KMS-11 (cell line): ENCODE data around the gene ENPP6.

Source experiments
- H2AFZ ChIP-seq: fragments of 200-600 bp; sonication (generic); 2 replicates; pipeline ENCODE4 v1.6.1; 2016; ENCODE audit warnings: antibody characterized with exemption, mixed run types, low read depth
- H3K27ac ChIP-seq: fragments of 200-600 bp; sonication (generic); 2 replicates; pipeline ENCODE4 v1.6.1; 2016; ENCODE audit warnings: mild to moderate bottlenecking, mixed run types
- H3K27me3 ChIP-seq: fragments of 200-600 bp; sonication (generic); 2 replicates; pipeline ENCODE4 v1.6.1; 2017; ENCODE audit warnings: mild to moderate bottlenecking, low read depth, mixed run types, moderate library complexity; ENCODE audit not compliant: insufficient read depth
- H3K36me3 ChIP-seq: fragments of 200-600 bp; sonication (generic); 2 replicates; pipeline ENCODE4 v1.6.1; 2017; ENCODE audit warnings: mild to moderate bottlenecking, mixed run types; ENCODE audit not compliant: insufficient read depth
- H3K4me1 ChIP-seq: fragments of 200-600 bp; sonication (generic); 2 replicates; pipeline ENCODE4 v1.6.1; 2016; ENCODE audit warnings: mild to moderate bottlenecking, low read depth, mixed run types; ENCODE audit not compliant: poor library complexity, severe bottlenecking
- H3K4me2 ChIP-seq: fragments of 200-600 bp; sonication (generic); 2 replicates; pipeline ENCODE4 v1.7.0; 2016; ENCODE audit warnings: mild to moderate bottlenecking, mixed run types
- H3K4me3 ChIP-seq: fragments of 200-600 bp; sonication (generic); IDR thresholded peaks from 2 replicates; pipeline ENCODE4 v1.6.1; 2017; ENCODE audit warnings: low read depth, low read length, mixed read lengths; ENCODE audit not compliant: insufficient read depth
- H3K79me2 ChIP-seq: fragments of 200-600 bp; sonication (generic); 2 replicates; pipeline ENCODE4 v1.6.1; 2016; ENCODE audit warnings: low read depth, mixed run types; ENCODE audit not compliant: insufficient read depth
- H3K9ac ChIP-seq: fragments of 200-600 bp; sonication (generic); 2 replicates; pipeline ENCODE4 v1.6.1; 2016; ENCODE audit warnings: mild to moderate bottlenecking, mixed run types
- H4K20me1 ChIP-seq: fragments of 200-600 bp; sonication (generic); 2 replicates; pipeline ENCODE4 v1.6.1; 2016; ENCODE audit warnings: mild to moderate bottlenecking, mixed run types; ENCODE audit not compliant: insufficient read depth
- TF ChIP-seq, protein P1 (sequence below): fragments of 200-600 bp; sonication (generic); conservative IDR thresholded peaks from 2 replicates; pipeline ENCODE4 v1.6.1; 2017; ENCODE audit warnings: low read depth, mild to moderate bottlenecking, antibody characterized with exemption, low read length, moderate library complexity, mixed read lengths

The ENPP6 gene

DNA sequence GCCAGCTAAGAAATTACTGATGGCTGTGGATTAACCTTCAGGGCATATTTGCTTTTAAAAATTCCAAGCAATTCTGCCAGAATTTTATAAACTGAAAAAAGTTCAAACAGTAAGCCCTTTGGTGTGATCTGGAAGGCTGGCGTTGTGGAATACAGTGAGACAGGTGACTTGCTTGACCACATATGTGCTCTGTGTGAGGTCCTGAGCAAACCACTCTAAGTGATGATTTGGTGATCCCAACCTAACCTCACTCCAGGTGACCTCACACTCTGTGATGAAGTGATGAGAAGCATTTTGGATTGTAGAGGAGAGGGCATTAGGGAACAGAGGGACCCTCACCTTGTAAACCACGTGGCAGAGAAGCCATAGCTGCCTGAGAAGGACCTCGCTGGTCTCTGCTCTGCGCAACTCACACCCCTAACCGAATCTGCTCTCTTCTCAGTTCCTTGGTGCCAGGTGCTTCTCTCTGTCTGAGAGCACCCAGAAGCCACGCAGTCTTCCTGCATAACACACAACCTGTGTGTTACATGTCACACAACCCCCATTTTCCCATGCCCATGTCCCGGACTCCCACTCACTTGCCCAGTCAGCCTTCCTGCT is 106.3 kb downstream of the ENPP6 start:
- H3K27me3 ChIP-seq = no peaks in the 10 kb centered on the region
- H2AFZ ChIP-seq = no peak overlapping the region
- no peaks in the 10 kb centered on the region for H4K20me1 ChIP-seq
- TF ChIP-seq, protein P1, sequence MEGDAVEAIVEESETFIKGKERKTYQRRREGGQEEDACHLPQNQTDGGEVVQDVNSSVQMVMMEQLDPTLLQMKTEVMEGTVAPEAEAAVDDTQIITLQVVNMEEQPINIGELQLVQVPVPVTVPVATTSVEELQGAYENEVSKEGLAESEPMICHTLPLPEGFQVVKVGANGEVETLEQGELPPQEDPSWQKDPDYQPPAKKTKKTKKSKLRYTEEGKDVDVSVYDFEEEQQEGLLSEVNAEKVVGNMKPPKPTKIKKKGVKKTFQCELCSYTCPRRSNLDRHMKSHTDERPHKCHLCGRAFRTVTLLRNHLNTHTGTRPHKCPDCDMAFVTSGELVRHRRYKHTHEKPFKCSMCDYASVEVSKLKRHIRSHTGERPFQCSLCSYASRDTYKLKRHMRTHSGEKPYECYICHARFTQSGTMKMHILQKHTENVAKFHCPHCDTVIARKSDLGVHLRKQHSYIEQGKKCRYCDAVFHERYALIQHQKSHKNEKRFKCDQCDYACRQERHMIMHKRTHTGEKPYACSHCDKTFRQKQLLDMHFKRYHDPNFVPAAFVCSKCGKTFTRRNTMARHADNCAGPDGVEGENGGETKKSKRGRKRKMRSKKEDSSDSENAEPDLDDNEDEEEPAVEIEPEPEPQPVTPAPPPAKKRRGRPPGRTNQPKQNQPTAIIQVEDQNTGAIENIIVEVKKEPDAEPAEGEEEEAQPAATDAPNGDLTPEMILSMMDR = no peak
- H3K4me3 ChIP-seq = no peak overlapping the region
- no peak overlapping the region for H3K4me2 ChIP-seq
- H3K27ac ChIP-seq = no peak overlapping the region
- no peaks in the 10 kb centered on the region for H3K36me3 ChIP-seq
- no peak overlapping the region for H3K9ac ChIP-seq
- H3K79me2 ChIP-seq = no peaks in the 10 kb centered on the region
- H3K4me1 ChIP-seq = no peaks in the 10 kb centered on the region

DNA sequence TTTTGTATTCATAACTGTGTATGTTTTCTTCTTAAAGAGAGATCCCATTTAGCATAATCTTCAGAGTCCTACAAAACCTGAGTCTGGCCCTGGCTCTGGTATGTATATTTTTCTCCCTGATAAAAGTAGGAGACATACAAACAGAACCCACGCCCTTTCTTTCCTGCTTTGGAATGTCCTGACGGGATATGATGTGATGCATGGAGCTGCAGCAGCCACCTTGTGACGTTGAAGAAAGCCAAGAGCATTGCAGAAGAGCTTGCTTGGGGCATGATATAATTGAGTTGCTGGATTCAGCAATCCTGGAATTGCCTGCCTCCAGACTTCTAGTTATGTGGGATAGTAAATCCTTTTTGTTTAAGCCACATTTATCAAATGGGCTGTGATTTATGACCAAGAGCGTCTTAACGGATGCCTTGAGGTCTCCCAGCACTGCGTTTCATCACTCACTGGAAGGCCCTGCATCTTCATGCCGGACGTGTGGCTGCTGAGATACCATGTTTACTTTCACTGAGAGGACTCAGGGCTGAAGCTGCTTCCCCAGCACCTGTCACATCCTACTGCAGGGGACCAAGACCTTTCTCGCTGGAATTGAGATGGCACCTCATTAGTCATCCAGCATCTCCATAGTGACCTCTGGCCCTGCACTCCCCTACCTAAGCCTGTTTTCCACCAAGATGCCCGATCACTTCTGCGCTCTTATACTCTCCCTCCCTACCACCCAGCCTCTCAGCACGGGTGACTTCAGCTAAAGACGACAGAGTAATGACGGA is 107.0 kb downstream of the ENPP6 start:
- no peaks in the 10 kb centered on the region for H4K20me1 ChIP-seq
- H3K4me2 ChIP-seq = no peak overlapping the region
- no peak overlapping the region for H3K4me3 ChIP-seq
- no peak overlapping the region for H3K9ac ChIP-seq
- H3K27me3 ChIP-seq = no peaks in the 10 kb centered on the region
- H3K27ac ChIP-seq = no peak overlapping the region
- no peaks in the 10 kb centered on the region for H3K4me1 ChIP-seq
- no peak overlapping the region for H2AFZ ChIP-seq
- TF ChIP-seq, protein P1 = no peak
- no peaks in the 10 kb centered on the region for H3K79me2 ChIP-seq
- H3K36me3 ChIP-seq = no peaks in the 10 kb centered on the region

DNA sequence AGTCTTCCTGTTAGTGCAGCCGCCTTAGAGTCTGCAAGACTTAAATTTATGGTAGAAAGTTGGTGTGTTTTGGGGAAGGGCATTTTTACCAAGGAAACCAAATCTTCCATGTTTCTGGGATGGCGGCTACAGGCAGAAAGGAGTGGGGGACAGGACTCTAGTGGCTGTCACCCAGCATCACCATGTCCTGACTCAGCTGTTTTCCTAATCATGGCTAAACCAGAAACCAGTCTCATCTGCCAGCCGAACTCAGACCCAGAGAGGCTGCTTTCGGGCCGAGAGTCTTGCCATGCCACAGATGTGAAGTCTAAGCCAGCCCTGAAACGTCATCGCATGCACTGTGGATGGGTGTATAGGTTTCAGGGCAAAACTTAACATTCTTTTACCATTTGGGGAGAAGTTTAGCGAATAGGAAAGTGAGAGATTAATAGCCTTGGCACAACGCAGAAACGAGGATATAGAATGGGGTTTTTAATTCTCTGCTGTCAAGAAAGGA is 109.6 kb downstream of the ENPP6 start:
- Histone ChIP-seq H3K36me3 (no peaks in the 10 kb centered on the region), H3K79me2 (no peaks in the 10 kb centered on the region), H3K27me3 (no peaks in the 10 kb centered on the region), H3K27ac (no peak overlapping the region), H3K4me2 (no peak overlapping the region), H3K4me1 (no peaks in the 10 kb centered on the region), H3K4me3 (no peak overlapping the region), H4K20me1 (no peaks in the 10 kb centered on the region), H3K9ac (no peak overlapping the region), H2AFZ (no peak overlapping the region)
- TF ChIP-seq, protein P1 = no peak

DNA sequence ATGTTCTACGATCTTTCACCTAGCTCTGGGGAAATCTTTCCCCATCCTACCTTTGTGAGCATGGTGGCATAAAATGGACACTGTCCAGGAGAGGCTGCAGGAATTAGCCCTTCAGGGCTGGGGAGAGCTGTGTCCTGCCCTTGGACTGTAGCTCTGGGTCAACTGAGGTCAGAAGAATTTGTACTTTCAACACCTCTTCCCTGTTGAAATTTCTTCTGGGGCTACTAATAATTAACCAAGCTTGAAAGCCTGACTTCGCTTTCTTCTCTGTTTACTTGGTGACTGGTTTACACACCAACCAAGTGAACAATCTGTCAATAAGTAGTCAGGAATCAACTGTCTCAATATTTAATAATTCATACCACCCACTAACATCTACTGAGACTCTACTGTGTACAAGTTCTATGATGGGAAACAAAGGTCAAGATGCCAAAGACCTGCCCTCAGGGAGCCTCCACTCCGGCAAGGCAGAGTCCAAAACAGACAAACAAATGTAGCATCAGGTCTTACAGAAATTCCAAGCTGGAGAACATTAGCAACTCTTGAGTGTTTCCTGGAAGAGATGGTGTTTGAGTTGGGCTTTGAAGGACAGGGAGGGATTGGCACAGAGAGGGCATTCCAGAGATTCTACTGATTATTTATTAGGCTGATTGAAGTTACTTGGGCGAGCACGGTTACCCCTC is 113.1 kb downstream of the ENPP6 start:
- H3K4me2 ChIP-seq = no peak overlapping the region
- H2AFZ ChIP-seq = no peak overlapping the region
- H3K9ac ChIP-seq = no peak overlapping the region
- H3K79me2 ChIP-seq = no peaks in the 10 kb centered on the region
- no peaks in the 10 kb centered on the region for H4K20me1 ChIP-seq
- no peak overlapping the region for H3K4me3 ChIP-seq
- TF ChIP-seq, protein P1 = no peak
- H3K27me3 ChIP-seq = no peaks in the 10 kb centered on the region
- no peaks in the 10 kb centered on the region for H3K4me1 ChIP-seq
- no peaks in the 10 kb centered on the region for H3K36me3 ChIP-seq
- H3K27ac ChIP-seq = no peak overlapping the region
